ENCODE measurements around the gene CMSS1.

GRCh38 chr3:100006570-100007271, 189.1 kb downstream of the CMSS1 start:
- TF ChIP-seq CTCF (IDR thresholded peaks at IDR 0.05), result no peak
- TF ChIP-seq POLR2A (IDR thresholded peaks at IDR 0.05), result no peak
